ENCODE measurements around the gene SRGAP2.
"Not testable (repeated sequence)": the region's sequence is repeated elsewhere in the genome, so short reads cannot be mapped to it uniquely, and the experiment has no call there.

- not testable (repeated sequence) for TF ChIP-seq CTCF (conservative IDR thresholded peaks at IDR 0.05 in 1 of 2, IDR thresholded peaks at IDR 0.05 in 1 of 2; ENCODE audit: extremely low read depth in 1 of 2, insufficient read depth in 1 of 2, low read depth in 1 of 2, low read length in 2 of 2); EZH2 (IDR thresholded peaks at IDR 0.05; ENCODE audit: borderline replicate concordance, low read length)
Measured at GRCh38 chr1:206234189-206234916, 31.0 kb downstream of the SRGAP2 start.
